Activated CD8-positive, alpha-beta memory T cell treated with anti-CD3 and anti-CD28 coated beads, Interleukin-2, amount 10 ng/mL, durations not matched to agents 7 days and 5 days (primary cell): ENCODE data around the gene ZFP91. TPM values are rescaled to one million over a fixed set of nuclear protein-coding genes. Genes with fewer than 3 reads are reported as not detected.

Source experiments
- ATAC-seq: fragments of 150-1000 bp; cut with Tn5 transposase; one replicate; pipeline ENCODE4 v1.10.0; 2021; ENCODE audit warnings: moderate library complexity
- CTCF ChIA-PET: fragments of 350-600 bp; sonication (Branson Sonifier 250); formaldehyde crosslinking; loops from one replicate; lab custom pipeline; 2021; ENCODE audit warnings: antibody characterized with exemption; lab: Charles Lee
- DNase-seq: peaks from one replicate; pipeline ENCODE4 v3.0.0-alpha.2; 2020
- H3K27ac Mint-ChIP-seq: one replicate; pipeline ENCODE4 v1.8.0; 2021; ENCODE audit warnings: mild to moderate bottlenecking, mixed read lengths
- H3K27me3 Mint-ChIP-seq: one replicate; pipeline ENCODE4 v1.8.0; 2021; ENCODE audit warnings: mixed read lengths
- H3K36me3 Mint-ChIP-seq: one replicate; pipeline ENCODE4 v1.8.0; 2021; ENCODE audit warnings: mild to moderate bottlenecking, mixed read lengths
- H3K4me1 Mint-ChIP-seq: one replicate; pipeline ENCODE4 v1.8.0; 2021; ENCODE audit warnings: mixed read lengths
- H3K4me3 Mint-ChIP-seq: one replicate; pipeline ENCODE4 v1.8.0; 2021; ENCODE audit warnings: mild to moderate bottlenecking, moderate library complexity, mixed read lengths
- H3K9me3 Mint-ChIP-seq: one replicate; pipeline ENCODE4 v1.8.0; 2022; ENCODE audit warnings: low read depth, mixed read lengths
- total RNA-seq, 2 experiments: library from RNA; stranded (reverse); gene quantifications; one replicate each; pipeline ENCODE4 v1.2.3, GENCODE V29; 2021

ZFP91 gene
- total RNA-seq, 2 experiments from 2014 or later: 54.8 to 69.7 TPM

DNA sequence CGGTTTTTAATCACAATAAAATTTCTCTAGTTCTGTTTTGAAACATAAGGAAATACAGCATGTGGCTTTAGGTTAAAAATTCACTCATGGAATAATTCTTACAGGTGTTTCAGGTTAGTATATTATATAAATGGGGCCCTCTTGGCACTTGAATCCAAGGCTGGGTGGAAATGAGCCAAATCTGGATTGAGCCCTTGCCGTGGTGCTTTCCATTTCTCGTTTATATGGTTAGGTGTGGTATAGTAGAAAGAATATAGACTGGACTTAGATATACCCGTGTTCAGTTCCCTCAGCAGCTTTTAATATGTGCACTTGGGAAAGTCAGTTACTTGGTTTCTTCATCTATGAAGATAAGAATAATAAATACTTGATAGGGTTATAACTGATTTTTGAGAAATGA lies 16.0 kb downstream of the ZFP91 start:
- no peak for ATAC-seq

DNA sequence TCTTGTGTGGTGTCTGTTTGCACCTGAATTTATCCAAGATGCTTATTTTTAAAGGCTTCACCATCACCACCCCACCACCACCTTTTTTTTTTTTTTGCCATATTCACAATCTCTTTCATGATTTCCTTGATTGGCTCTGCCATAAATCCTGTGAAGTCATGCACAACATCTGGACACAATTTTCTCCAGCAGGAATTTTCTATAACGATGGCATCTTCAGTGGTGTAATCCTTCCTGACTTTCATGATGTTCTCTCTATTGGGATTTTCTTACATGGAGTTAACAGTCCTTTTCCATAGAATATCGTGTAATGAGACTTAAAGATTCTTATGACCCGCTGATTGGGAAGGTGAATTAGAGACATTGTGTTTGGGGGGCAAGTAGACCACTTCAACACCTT lies 17.8 kb downstream of the ZFP91 start:
- H3K4me3 Mint-ChIP-seq: no peak overlapping the region
- H3K9me3 Mint-ChIP-seq: no peaks in the 10 kb centered on the region
- ATAC-seq: no peak
- no peak overlapping the region for H3K27ac Mint-ChIP-seq
- H3K36me3 Mint-ChIP-seq: peaks cover 48% of the 10 kb centered on the region
- no peaks in the 10 kb centered on the region for H3K27me3 Mint-ChIP-seq
- no peak for DNase-seq
- CTCF ChIA-PET: interaction anchor here (1.1 to 2.5 kb wide), 2 partner anchors 28 to 33 kb away, joined by 3 to 9 read pairs; no protein-coding TSS in a partner anchor
- peaks cover 60% of the 10 kb centered on the region for H3K4me1 Mint-ChIP-seq

More for the DNA sequence above, 16.0 kb downstream of the ZFP91 start:
- Mint-ChIP-seq H3K27ac (no peak overlapping the region), H3K9me3 (no peaks in the 10 kb centered on the region), H3K4me1 (peaks cover 52% of the 10 kb centered on the region), H3K36me3 (peaks cover 41% of the 10 kb centered on the region), H3K27me3 (no peaks in the 10 kb centered on the region), H3K4me3 (no peak overlapping the region)
- CTCF ChIA-PET: interaction anchor here (1.5 kb wide), 1 partner anchor 35 kb away, joined by 4 read pairs; no protein-coding TSS in a partner anchor
- no peak for DNase-seq

DNA sequence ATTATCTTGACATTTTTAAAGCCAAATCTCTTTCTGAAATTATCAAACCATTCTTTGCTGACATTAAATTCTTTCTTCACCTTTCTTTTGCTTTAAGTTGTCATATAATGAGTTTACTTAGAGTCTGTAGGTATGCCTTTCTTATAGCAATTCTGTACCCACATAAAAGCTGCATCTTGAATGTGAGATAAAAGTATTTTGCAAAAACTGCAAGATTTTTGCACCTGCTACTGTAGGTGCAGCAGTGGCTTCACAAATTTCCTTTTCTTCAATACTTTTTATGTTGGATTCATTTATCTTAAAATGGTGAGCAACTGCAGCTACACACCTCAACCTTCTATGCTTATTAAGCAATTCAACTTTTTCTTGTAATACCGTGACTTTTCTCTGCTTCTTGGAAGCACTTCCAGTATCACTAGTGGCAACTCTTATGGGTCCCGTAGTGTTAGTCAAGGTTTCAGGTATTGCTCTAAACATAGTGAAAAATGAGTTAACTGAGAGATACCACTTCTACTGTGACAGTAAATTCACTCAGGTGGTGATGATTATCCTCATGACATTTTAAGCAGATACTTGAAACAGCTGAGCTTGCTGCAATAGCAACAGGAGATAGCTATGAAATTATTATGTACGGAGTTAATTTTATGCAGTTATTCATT lies 18.8 kb downstream of the ZFP91 start:
- H3K4me1 Mint-ChIP-seq: peaks cover 58% of the 10 kb centered on the region
- H3K27me3 Mint-ChIP-seq: no peaks in the 10 kb centered on the region
- peaks cover 51% of the 10 kb centered on the region for H3K36me3 Mint-ChIP-seq
- CTCF ChIA-PET: interaction anchor here (0.8 to 2.5 kb wide), 5 partner anchors 10 to 79 kb away, joined by 3 to 9 read pairs (median 4); no protein-coding TSS in a partner anchor
- no peaks in the 10 kb centered on the region for H3K9me3 Mint-ChIP-seq
- no peak for DNase-seq
- no peak for ATAC-seq
- H3K4me3 Mint-ChIP-seq: no peak overlapping the region
- H3K27ac Mint-ChIP-seq: peak overlapping the region; percentile 24

DNA sequence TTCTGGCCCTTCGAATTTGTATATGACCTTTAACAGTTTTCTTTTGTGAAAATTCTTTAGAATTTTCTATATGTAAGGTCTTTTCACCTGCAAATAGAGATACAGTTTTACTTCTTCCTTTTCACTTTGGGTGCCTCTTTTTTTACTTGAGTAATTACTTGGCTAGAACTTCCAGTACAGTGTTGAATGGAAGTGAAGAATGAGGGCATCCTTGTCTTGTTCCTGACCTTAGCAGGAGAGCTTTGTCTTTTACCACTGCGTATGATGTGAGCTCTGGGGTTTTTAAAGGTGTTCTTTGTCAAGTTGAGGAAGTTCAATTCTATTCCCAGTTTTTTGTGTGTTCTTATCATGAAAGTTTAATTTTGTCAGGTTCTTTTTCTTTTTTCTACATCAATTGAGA lies 21.6 kb downstream of the ZFP91 start:
- Mint-ChIP-seq H3K4me3 (no peak overlapping the region), H3K27me3 (no peaks in the 10 kb centered on the region), H3K4me1 (peaks cover 63% of the 10 kb centered on the region), H3K9me3 (no peaks in the 10 kb centered on the region), H3K27ac (no peak overlapping the region), H3K36me3 (peaks cover 53% of the 10 kb centered on the region)
- ATAC-seq: no peak
- CTCF ChIA-PET: no interaction called here
- no peak for DNase-seq

DNA sequence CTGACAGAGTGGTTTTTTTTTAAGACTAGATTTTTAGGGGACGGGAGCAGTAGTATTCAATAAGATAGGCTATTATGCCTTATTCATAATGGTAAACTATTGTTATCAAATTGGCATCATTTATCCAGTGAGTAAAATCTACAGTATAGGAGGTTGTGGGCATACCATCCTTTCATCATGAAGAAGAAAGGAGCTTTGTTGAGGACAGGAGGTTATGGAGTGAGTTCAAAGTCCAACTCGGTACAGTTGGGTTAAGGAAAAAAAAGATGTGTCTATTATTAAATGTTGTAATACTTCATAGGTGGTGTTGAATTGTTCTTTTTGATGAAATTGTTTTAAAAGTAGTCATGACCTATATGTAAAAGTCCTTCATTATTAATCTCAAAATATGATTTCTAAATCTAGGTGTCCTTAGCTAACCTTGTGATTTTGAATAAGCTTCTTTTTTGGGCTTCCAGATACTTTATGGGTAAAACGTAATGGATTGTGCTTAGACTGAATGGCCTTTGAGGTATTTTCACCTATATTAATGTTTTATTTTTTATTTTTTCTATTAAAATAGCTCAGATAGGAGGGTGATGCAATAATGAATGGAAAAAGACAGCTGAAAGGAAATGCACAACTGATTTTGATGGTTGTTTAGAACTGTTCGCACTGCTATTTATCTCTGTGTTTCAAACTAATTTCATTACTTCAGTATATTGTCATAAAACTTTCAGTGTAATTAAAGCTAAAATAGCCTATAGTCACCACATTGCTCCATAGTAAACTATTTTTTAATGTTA lies 28.3 kb downstream of the ZFP91 start:
- Mint-ChIP-seq H3K4me3 (no peak overlapping the region), H3K27ac (no peak overlapping the region), H3K4me1 (peaks cover 35% of the 10 kb centered on the region), H3K36me3 (peaks cover 60% of the 10 kb centered on the region), H3K27me3 (no peaks in the 10 kb centered on the region), H3K9me3 (no peaks in the 10 kb centered on the region)
- CTCF ChIA-PET: interaction anchor here (1.0 to 1.8 kb wide), 3 partner anchors 10 to 30 kb away, joined by 3 to 5 read pairs (median 5); no protein-coding TSS in a partner anchor
- no peak for DNase-seq
- no peak for ATAC-seq

DNA sequence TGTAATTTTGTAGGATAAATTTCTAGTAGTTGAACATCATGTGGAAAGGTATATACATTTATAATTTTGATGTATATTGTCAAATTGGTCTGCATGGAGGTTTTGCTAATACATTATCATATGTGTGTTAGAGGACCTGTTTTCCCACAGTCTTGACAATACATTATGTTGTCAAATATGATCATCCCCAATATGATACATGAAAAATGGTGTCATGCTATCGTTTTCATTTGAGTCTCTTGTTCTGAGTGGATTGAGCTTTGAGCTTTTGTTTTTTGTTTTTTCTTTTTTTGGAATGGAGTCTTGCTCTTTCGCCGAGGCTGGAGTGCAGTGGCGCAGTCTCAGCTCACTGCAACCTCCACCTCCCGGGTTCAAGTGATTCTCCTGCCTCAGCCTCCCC lies 29.5 kb downstream of the ZFP91 start:
- no peak for ATAC-seq
- H3K27me3 Mint-ChIP-seq: no peaks in the 10 kb centered on the region
- H3K27ac Mint-ChIP-seq: no peak overlapping the region
- no peak for DNase-seq
- CTCF ChIA-PET: no interaction called here
- no peaks in the 10 kb centered on the region for H3K9me3 Mint-ChIP-seq
- H3K4me1 Mint-ChIP-seq: peaks cover 37% of the 10 kb centered on the region
- peaks cover 57% of the 10 kb centered on the region for H3K36me3 Mint-ChIP-seq
- no peak overlapping the region for H3K4me3 Mint-ChIP-seq

DNA sequence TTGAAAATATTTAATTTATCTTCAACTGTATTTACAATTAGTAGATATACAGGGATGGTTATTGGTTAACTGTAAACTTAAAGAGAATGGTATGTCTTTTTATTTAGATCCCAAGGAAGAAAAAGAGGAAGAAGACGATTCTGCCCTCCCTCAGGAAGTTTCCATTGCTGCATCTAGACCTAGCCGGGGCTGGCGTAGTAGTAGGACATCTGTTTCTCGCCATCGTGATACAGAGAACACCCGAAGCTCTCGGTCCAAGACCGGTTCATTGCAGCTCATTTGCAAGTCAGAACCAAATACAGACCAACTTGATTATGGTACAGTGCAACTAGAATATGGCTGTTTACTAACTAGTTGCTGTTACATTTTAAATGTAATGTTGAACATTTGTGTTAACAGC lies 30.9 kb downstream of the ZFP91 start:
- H3K9me3 Mint-ChIP-seq: no peaks in the 10 kb centered on the region
- peaks cover 58% of the 10 kb centered on the region for H3K36me3 Mint-ChIP-seq
- DNase-seq: no peak
- no peak overlapping the region for H3K27ac Mint-ChIP-seq
- peaks cover 28% of the 10 kb centered on the region for H3K4me1 Mint-ChIP-seq
- H3K4me3 Mint-ChIP-seq: no peak overlapping the region
- CTCF ChIA-PET: interaction anchor here (1.0 kb wide), 1 partner anchor 12 kb away, joined by 3 read pairs; no protein-coding TSS in a partner anchor
- ATAC-seq: no peak
- H3K27me3 Mint-ChIP-seq: no peaks in the 10 kb centered on the region

DNA sequence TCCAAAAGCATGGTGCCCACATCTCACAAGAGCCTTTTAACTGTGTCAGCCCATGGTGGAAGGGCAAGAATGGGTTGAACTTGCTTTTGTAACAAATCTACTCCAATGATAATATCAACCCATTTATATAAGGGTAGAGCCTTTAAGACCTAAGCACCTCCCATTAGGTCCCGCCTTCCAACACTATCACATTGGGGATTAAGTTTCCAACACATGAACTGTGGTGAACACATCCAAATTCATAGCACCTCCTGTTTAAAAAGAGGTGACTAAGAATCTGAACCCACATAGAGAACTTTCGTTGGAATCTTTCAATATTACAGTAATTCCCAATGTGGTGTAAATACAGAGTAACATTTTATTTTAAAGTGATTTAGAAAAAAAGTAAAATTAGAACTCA lies 34.4 kb downstream of the ZFP91 start:
- no peak for ATAC-seq
- no peak overlapping the region for H3K27ac Mint-ChIP-seq

DNA sequence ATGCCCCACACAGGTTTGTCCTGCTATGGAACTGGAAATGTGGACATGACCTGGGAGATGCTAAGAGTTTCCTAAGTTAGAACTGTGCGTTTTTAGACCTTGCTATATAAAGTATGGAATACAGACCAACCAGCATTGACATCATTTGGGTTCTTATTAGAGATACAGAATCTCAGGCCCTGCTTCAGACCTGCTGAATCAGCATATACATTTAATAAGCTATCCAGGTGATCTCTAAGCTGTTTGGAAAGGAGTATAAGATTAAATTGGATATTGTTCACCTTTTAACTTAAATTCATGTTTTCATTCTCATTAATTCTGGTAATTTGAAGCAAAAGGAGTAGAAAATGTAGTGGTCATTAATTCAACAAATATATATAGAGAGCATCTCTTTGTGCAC lies 36.7 kb downstream of the ZFP91 start:
- Mint-ChIP-seq H3K9me3 (no peaks in the 10 kb centered on the region), H3K27me3 (no peaks in the 10 kb centered on the region), H3K4me1 (peaks cover 7% of the 10 kb centered on the region), H3K27ac (no peak overlapping the region), H3K36me3 (peaks cover 73% of the 10 kb centered on the region), H3K4me3 (no peak overlapping the region)
- CTCF ChIA-PET: no interaction called here
- ATAC-seq (no peak), DNase-seq (no peak)

More for the DNA sequence above, 34.4 kb downstream of the ZFP91 start:
- DNase-seq: no peak
- Mint-ChIP-seq H3K27me3 (no peaks in the 10 kb centered on the region), H3K36me3 (peaks cover 65% of the 10 kb centered on the region), H3K9me3 (no peaks in the 10 kb centered on the region), H3K4me3 (no peak overlapping the region), H3K4me1 (peaks cover 7% of the 10 kb centered on the region)
- CTCF ChIA-PET: interaction anchor here (1.1 to 2.1 kb wide), 4 partner anchors 10 to 46 kb away, joined by 3 to 5 read pairs (median 4); no protein-coding TSS in a partner anchor

DNA sequence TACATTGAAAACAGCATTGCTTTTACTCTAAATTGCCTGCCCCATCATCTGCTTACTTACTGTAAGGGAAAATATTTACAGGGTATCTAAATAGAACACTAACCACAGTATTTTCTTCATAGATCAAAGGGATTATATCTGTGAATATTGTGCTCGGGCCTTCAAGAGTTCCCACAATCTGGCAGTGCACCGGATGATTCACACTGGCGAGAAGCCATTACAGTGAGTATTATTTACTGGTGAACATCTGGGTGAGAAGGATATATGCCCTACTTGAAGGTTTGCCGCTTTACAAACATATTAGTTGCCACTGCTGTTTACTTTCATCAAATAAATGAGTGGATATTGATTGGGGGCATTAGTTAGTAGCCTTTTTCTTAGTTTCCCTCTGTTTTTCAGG lies 37.7 kb downstream of the ZFP91 start:
- Mint-ChIP-seq H3K27me3 (no peaks in the 10 kb centered on the region), H3K4me3 (no peak overlapping the region), H3K9me3 (no peaks in the 10 kb centered on the region), H3K4me1 (peaks cover 5% of the 10 kb centered on the region), H3K36me3 (peaks cover 64% of the 10 kb centered on the region), H3K27ac (no peak overlapping the region)
- CTCF ChIA-PET: no interaction called here
- DNase-seq (no peak), ATAC-seq (no peak)

DNA sequence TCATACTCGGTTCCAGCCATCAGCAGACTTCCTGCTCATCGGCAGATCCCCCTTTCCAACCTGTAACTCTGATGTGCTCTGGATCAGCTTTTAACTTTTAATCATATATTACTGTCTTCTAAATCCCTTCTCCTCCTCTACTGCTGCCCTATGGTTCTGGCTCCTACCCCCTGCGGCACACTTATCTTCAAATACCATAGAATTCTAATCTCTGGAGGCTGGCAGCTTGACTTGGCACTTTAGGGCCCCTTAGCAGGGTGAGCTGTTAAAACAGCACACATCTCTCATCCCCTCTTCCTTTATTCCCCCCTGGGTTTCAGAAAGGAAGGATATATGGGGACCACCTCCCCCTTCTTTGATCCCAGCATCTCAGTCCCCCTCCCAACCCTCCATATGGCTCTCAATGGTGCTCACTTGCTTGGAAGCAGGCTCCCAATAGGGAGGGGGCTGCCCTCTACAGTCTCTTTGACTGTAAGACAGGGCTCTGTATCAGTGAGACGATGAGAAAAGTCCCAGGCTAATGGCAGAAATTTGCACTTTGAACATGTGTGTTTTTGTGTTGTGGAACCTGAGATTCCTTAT lies 39.2 kb downstream of the ZFP91 start:
- H3K36me3 Mint-ChIP-seq: peaks cover 62% of the 10 kb centered on the region
- CTCF ChIA-PET: interaction anchor here (0.7 to 1.9 kb wide), 2 partner anchors 12 to 336 kb away, joined by 3 to 9 read pairs; no protein-coding TSS in a partner anchor
- no peak for DNase-seq
- H3K27ac Mint-ChIP-seq: peak overlapping the region; percentile 40
- H3K4me1 Mint-ChIP-seq: peaks cover 2% of the 10 kb centered on the region
- ATAC-seq: no peak
- H3K9me3 Mint-ChIP-seq: no peaks in the 10 kb centered on the region
- no peak overlapping the region for H3K4me3 Mint-ChIP-seq
- H3K27me3 Mint-ChIP-seq: no peaks in the 10 kb centered on the region

DNA sequence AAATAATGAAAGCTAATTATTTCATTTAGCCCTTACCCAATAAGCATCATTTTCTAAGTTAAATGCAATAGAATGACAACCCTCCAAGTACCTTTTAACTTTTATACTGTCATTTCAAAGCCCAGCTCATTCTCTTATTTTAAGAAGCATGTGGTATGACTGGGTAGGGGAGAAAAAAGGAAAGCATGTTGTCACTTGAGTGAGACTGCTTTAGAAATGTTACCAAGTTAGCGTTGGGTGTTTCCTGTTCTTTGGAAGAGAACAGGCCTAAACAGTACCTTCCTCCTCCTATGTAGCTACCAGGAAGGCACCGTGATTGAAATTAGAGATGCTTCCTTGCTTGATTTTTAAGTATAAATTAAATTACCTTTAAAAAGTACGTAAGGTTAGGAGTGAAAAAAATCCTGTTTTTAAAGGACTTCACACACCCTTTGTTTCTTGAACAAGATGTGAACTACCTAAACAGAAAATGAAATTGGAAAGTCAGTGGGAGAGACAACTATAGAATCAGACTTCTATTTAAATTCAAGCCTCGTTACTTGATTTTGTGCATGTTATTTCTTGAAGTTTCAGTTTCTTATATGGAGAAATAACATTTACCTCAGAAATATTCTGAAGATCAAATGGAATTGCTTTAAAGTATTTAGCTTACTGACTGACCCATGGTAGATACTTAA lies 42.9 kb downstream of the ZFP91 start:
- H3K9me3 Mint-ChIP-seq: no peaks in the 10 kb centered on the region
- peaks cover 60% of the 10 kb centered on the region for H3K36me3 Mint-ChIP-seq
- CTCF ChIA-PET: no interaction called here
- H3K4me3 Mint-ChIP-seq: no peak overlapping the region
- H3K4me1 Mint-ChIP-seq: peaks cover 2% of the 10 kb centered on the region
- ATAC-seq: no peak
- peak overlapping the region; percentile 32 for H3K27ac Mint-ChIP-seq
- no peak for DNase-seq
- no peaks in the 10 kb centered on the region for H3K27me3 Mint-ChIP-seq

DNA sequence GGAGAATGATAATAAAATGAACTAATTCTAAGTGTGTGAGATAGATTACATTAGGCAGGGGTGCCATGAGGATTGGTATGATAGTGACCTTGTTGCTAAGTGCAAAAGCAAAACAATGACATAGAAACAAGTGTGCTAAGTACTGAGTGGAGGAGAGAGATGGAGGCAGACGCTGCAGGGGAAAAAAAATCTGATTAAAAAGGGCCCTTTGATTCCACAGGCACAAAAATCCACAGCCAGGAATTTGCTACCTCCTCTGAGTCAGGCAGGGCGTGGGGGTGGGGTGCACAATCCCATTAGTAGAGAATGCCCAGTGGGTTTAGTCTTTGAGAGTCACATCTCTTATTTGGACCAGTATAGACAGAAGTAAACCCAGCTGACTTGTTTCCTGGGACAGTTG lies 43.5 kb downstream of the ZFP91 start, which contains the start of gene CNTF:
TSS of gene CNTF (plus strand) at position 322 of the 400 bp plus-strand sequence. CDS start 88 bp downstream, outside the sequence.
- DNase-seq: no peak
- Mint-ChIP-seq H3K9me3 (no peaks in the 10 kb centered on the region), H3K36me3 (peaks cover 55% of the 10 kb centered on the region), H3K4me1 (peaks cover 2% of the 10 kb centered on the region), H3K27ac (peak within 1 kb of the TSS; percentile 32), H3K4me3 (no peak within 1 kb of the TSS), H3K27me3 (no peaks in the 10 kb centered on the region)
- CTCF ChIA-PET: no interaction called here
- no peak for ATAC-seq
